OCI-LY1 (cell line): ENCODE measurements around the gene TPM1.

Source experiments
- H2AFZ ChIP-seq: fragments of 200-600 bp; sonication (generic), shearing (Covaris generic); 2 replicates; pipeline ENCODE4 v1.6.0; 2014; ENCODE audit warnings: antibody characterized with exemption, mild to moderate bottlenecking, low read length
- H3F3A ChIP-seq: fragments of 200-600 bp; sonication (generic), shearing (Covaris generic); 2 replicates; pipeline ENCODE4 v1.6.0; 2014; ENCODE audit warnings: mild to moderate bottlenecking, antibody characterized with exemption, low read length, moderate library complexity; ENCODE audit not compliant: insufficient read depth
- H3K27ac ChIP-seq: fragments of 200-600 bp; sonication (generic); 2 replicates; pipeline ENCODE4 v1.5.1; 2014; ENCODE audit warnings: low read length, mixed run types, mild to moderate bottlenecking, low read depth; ENCODE audit not compliant: poor library complexity, severe bottlenecking
- H3K27me3 ChIP-seq: fragments of 200-600 bp; sonication (generic); 2 replicates; pipeline ENCODE4 v1.6.0; 2014; ENCODE audit warnings: antibody characterized with exemption, mild to moderate bottlenecking, low read length, moderate library complexity; ENCODE audit not compliant: insufficient read depth
- H3K36me3 ChIP-seq: fragments of 200-600 bp; sonication (generic); 2 replicates; pipeline ENCODE4 v1.6.1; 2014; ENCODE audit warnings: mild to moderate bottlenecking, antibody characterized with exemption, low read length, moderate library complexity, mixed read lengths; ENCODE audit not compliant: insufficient read depth
- H3K4me1 ChIP-seq: fragments of 200-600 bp; sonication (generic); 2 replicates; pipeline ENCODE4 v1.5.1; 2014; ENCODE audit warnings: mild to moderate bottlenecking, low read length, moderate library complexity; ENCODE audit not compliant: insufficient read depth, severe bottlenecking
- H3K4me2 ChIP-seq: fragments of 200-600 bp; sonication (generic), shearing (Covaris generic); 2 replicates; pipeline ENCODE4 v1.6.1; 2014; ENCODE audit warnings: low read length
- H3K4me3 ChIP-seq: fragments of 200-600 bp; sonication (generic); 2 replicates; pipeline ENCODE4 v1.5.1; 2014; ENCODE audit warnings: low read length, low read depth, mild to moderate bottlenecking, mixed read lengths; ENCODE audit not compliant: poor library complexity, severe bottlenecking
- H3K79me2 ChIP-seq: fragments of 200-600 bp; shearing (Covaris generic); 2 replicates; pipeline ENCODE4 v1.6.1; 2016; ENCODE audit warnings: mixed run types, low read length, mixed read lengths; ENCODE audit not compliant: insufficient read depth
- H3K9ac ChIP-seq: fragments of 200-600 bp; sonication (generic), shearing (Covaris generic); 2 replicates; pipeline ENCODE4 v1.6.1; 2014; ENCODE audit warnings: mild to moderate bottlenecking, low read length, mixed read lengths
- H3K9me2 ChIP-seq: fragments of 200-600 bp; sonication (generic), shearing (Covaris generic); 2 replicates; pipeline ENCODE4 v1.6.1; 2014; ENCODE audit warnings: low read depth, mild to moderate bottlenecking, low read length, mixed read lengths
- H3K9me3 ChIP-seq: fragments of 200-600 bp; shearing (Covaris generic); 2 replicates; pipeline ENCODE4 v1.6.1; 2014; ENCODE audit warnings: low read length, mixed read lengths
- H4K20me1 ChIP-seq: fragments of 200-600 bp; sonication (generic), shearing (Covaris generic); 2 replicates; pipeline ENCODE4 v1.6.0; 2016; ENCODE audit warnings: mild to moderate bottlenecking, low read length; ENCODE audit not compliant: insufficient read depth
- CTCF ChIP-seq: fragments of 200-600 bp; sonication (generic), shearing (Covaris generic); IDR thresholded peaks from 2 replicates; pipeline ENCODE4 v1.5.1; 2017; ENCODE audit warnings: mild to moderate bottlenecking, antibody characterized with exemption, low read length, moderate library complexity, mixed read lengths
- EZH2 ChIP-seq: fragments of 200-600 bp; sonication (generic), shearing (Covaris generic); IDR thresholded peaks from 2 replicates; pipeline ENCODE4 v1.8.0; 2017; ENCODE audit warnings: borderline replicate concordance, mixed run types, mild to moderate bottlenecking, antibody characterized with exemption, low read length, moderate library complexity, mixed read lengths

The TPM1 gene

GRCh38 chr15:63016234-63016633 lies 26.3 kb upstream of the TPM1 start:
- H3K27ac ChIP-seq, result no peak overlapping the region
- no peak overlapping the region for H3K4me2 ChIP-seq
- H3K36me3 ChIP-seq, result no peaks in the 10 kb centered on the region
- H3K9ac ChIP-seq, result no peak overlapping the region
- no peaks in the 10 kb centered on the region for H3K79me2 ChIP-seq
- H4K20me1 ChIP-seq, result no peaks in the 10 kb centered on the region
- H3F3A ChIP-seq, result no peaks in the 10 kb centered on the region
- no peaks in the 10 kb centered on the region for H3K4me1 ChIP-seq
- no peaks in the 10 kb centered on the region for H3K9me2 ChIP-seq
- TF ChIP-seq CTCF (no peak), EZH2 (no peak)
- H3K4me3 ChIP-seq, result no peak overlapping the region
- H3K9me3 ChIP-seq, result no peaks in the 10 kb centered on the region
- no peak overlapping the region for H2AFZ ChIP-seq
- peaks cover 11% of the 10 kb centered on the region for H3K27me3 ChIP-seq

GRCh38 chr15:63018639-63019038 lies 23.9 kb upstream of the TPM1 start:
- TF ChIP-seq CTCF, result no peak
- no peak for TF ChIP-seq EZH2
- Histone ChIP-seq H3K9ac (no peak overlapping the region), H3K79me2 (no peaks in the 10 kb centered on the region), H3K27me3 (peaks cover 11% of the 10 kb centered on the region), H3K36me3 (no peaks in the 10 kb centered on the region), H2AFZ (no peak overlapping the region), H3K9me3 (no peaks in the 10 kb centered on the region), H3K4me3 (no peak overlapping the region), H3K9me2 (no peaks in the 10 kb centered on the region), H3K4me2 (no peak overlapping the region), H3K4me1 (no peaks in the 10 kb centered on the region), H4K20me1 (no peaks in the 10 kb centered on the region), H3K27ac (no peak overlapping the region), H3F3A (no peaks in the 10 kb centered on the region)

GRCh38 chr15:63019511-63020109 lies 22.9 kb upstream of the TPM1 start:
- Histone ChIP-seq H3K27me3 (peaks cover 11% of the 10 kb centered on the region), H3K9me2 (no peaks in the 10 kb centered on the region), H3K4me3 (no peak overlapping the region), H3K4me2 (no peak overlapping the region), H3K79me2 (no peaks in the 10 kb centered on the region), H3K27ac (no peak overlapping the region), H3F3A (no peaks in the 10 kb centered on the region), H3K9me3 (no peaks in the 10 kb centered on the region), H3K4me1 (no peaks in the 10 kb centered on the region), H3K9ac (no peak overlapping the region), H4K20me1 (no peaks in the 10 kb centered on the region), H2AFZ (no peak overlapping the region), H3K36me3 (no peaks in the 10 kb centered on the region)
- TF ChIP-seq EZH2, result no peak
- TF ChIP-seq CTCF, result no peak
